T-helper 1 cell treated with Interleukin-12 subunit alpha and Interleukin-12 subunit beta and Interleukin-4 antibody, amounts not matched to agents 30 ng/mL and 1 ng/mL, for 36 hours (primary cell): ENCODE results near the gene GPR15. TPM values are rescaled to one million over a fixed set of nuclear protein-coding genes. Genes with fewer than 3 reads are reported as not detected.

ENCODE experiments used
- intact Hi-C: fragments of 100-400 bp; cut with micrococcal nuclease; formaldehyde crosslinking; loops from one replicate; pipeline ENCODE4 v1.15.1; 2024
- total RNA-seq: library from RNA; stranded (reverse); gene quantifications from 2 replicates; pipeline ENCODE4 v1.2.3, GENCODE V29; 2022

The GPR15 gene
- total RNA-seq, 1 donor from 2014 or later = 31.1 TPM

- intact Hi-C loops = loop anchor here (10.0 kb wide), 1 partner anchor 1345 kb away; no protein-coding TSS in a partner anchor
Measured at GRCh38 chr3:98529856-98530459, 1.8 kb upstream of the GPR15 start.

- intact Hi-C loops = no loop called here
Measured at GRCh38 chr3:98530676-98531075, 1.1 kb upstream of the GPR15 start.

GRCh38 chr3:98532275-98532637 lies 478 bp downstream of the GPR15 start:
- intact Hi-C loops = no loop called here

GRCh38 chr3:98532709-98533571 lies 1.2 kb downstream of the GPR15 start:
- intact Hi-C loops = no loop called here

GRCh38 chr3:98534168-98534567 lies 2.4 kb downstream of the GPR15 start:
- intact Hi-C loops = no loop called here

- intact Hi-C loops = no loop called here
Measured at GRCh38 chr3:98534734-98535133, 3.0 kb downstream of the GPR15 start.

GRCh38 chr3:98536456-98537017 lies 4.8 kb downstream of the GPR15 start:
- intact Hi-C loops = loop anchor here (1.0 kb wide), 1 partner anchor 13 kb away; no protein-coding TSS in a partner anchor

GRCh38 chr3:98540346-98540745 lies 8.6 kb downstream of the GPR15 start:
- intact Hi-C loops = loop anchor here (1.0 to 2.0 kb wide), 4 partner anchors 16 to 32 kb away; no protein-coding TSS in a partner anchor

- intact Hi-C loops = loop anchor here (2.0 kb wide), 1 partner anchor 31 kb away; no protein-coding TSS in a partner anchor
Measured at GRCh38 chr3:98541695-98542094, 9.9 kb downstream of the GPR15 start.

GRCh38 chr3:98542623-98543022 lies 10.8 kb downstream of the GPR15 start:
- intact Hi-C loops = no loop called here

GRCh38 chr3:98545940-98546339 lies 14.2 kb downstream of the GPR15 start:
- intact Hi-C loops = loop anchor here (1.0 kb wide), 2 partner anchors 8 to 10 kb away; no protein-coding TSS in a partner anchor

- intact Hi-C loops = no loop called here
Measured at GRCh38 chr3:98548544-98548943, 16.8 kb downstream of the GPR15 start.

GRCh38 chr3:98550833-98551232 lies 19.1 kb downstream of the GPR15 start:
- intact Hi-C loops = no loop called here

GRCh38 chr3:98551236-98551635 lies 19.5 kb downstream of the GPR15 start:
- intact Hi-C loops = no loop called here

GRCh38 chr3:98551754-98552153 lies 20.0 kb downstream of the GPR15 start:
- intact Hi-C loops = no loop called here

GRCh38 chr3:98552232-98553020 lies 20.6 kb downstream of the GPR15 start:
- intact Hi-C loops = no loop called here

GRCh38 chr3:98553021-98553563 lies 21.3 kb downstream of the GPR15 start:
- intact Hi-C loops = no loop called here

- intact Hi-C loops = no loop called here
Measured at GRCh38 chr3:98553753-98554152, 22.0 kb downstream of the GPR15 start.

- intact Hi-C loops = no loop called here
Measured at GRCh38 chr3:98554580-98554979, 22.8 kb downstream of the GPR15 start.

- intact Hi-C loops = no loop called here
Measured at GRCh38 chr3:98555025-98555379, 23.2 kb downstream of the GPR15 start.
